Colonic mucosa (tissue), 4 donors: Measurements from ENCODE around the gene OLIG3. TPM values are rescaled to one million over a fixed set of nuclear protein-coding genes. Genes with fewer than 3 reads are reported as not detected.

Source experiments
- DNase-seq: peaks from one replicate; pipeline ENCODE4 v3.0.0-alpha.2; 2020
- H3K27ac ChIP-seq: fragments of 200-600 bp; one replicate; pipeline ENCODE4 v1.8.0; 2021
- H3K27me3 ChIP-seq: fragments of 200-600 bp; one replicate; pipeline ENCODE4 v1.8.0; 2021
- H3K36me3 ChIP-seq: fragments of 200-600 bp; one replicate; pipeline ENCODE4 v1.8.0; 2021
- H3K4me1 ChIP-seq: fragments of 200-600 bp; one replicate; pipeline ENCODE4 v1.8.0; 2021; ENCODE audit warnings: mild to moderate bottlenecking
- H3K4me3 ChIP-seq: fragments of 200-600 bp; one replicate; pipeline ENCODE4 v1.8.0; 2021
- H3K9ac ChIP-seq, 2 donors: one replicate each; pipeline ENCODE4 v1.7.0; 2013; ENCODE audit warnings: control low read depth in 2 of 2, low read depth in 2 of 2, low read length in 2 of 2
- H3K9me3 ChIP-seq: fragments of 200-600 bp; one replicate; pipeline ENCODE4 v1.8.0; 2021
- intact Hi-C: fragments of 100-400 bp; cut with DNase I; formaldehyde crosslinking; loops from one replicate; pipeline ENCODE4 v1.14.1; 2022
- total RNA-seq, 2 donors: library from RNA; stranded (reverse); fragmentation: NEBNext Ultra II Directional in 1 of 2; extraction: Animal tissue kit (Norgen Biotek cat#: 25700) in 1 of 2; gene quantifications; one replicate each; pipeline ENCODE4 v1.2.1, GENCODE V29; 2021
- TF ChIP-seq, protein P1 (sequence below): fragments of 200-600 bp; IDR thresholded peaks from one replicate; pipeline ENCODE4 v1.8.0; 2022; ENCODE audit warnings: antibody characterized with exemption, mild to moderate bottlenecking
- donor health status: healthy.
- donor health status: DM: no; HTN: no; CAD: no.
- donor health status: DM: no; HTN: no; CAD: no.

The OLIG3 gene
- total RNA-seq, 2 donors from 2014 or later, result not detected

DNA sequence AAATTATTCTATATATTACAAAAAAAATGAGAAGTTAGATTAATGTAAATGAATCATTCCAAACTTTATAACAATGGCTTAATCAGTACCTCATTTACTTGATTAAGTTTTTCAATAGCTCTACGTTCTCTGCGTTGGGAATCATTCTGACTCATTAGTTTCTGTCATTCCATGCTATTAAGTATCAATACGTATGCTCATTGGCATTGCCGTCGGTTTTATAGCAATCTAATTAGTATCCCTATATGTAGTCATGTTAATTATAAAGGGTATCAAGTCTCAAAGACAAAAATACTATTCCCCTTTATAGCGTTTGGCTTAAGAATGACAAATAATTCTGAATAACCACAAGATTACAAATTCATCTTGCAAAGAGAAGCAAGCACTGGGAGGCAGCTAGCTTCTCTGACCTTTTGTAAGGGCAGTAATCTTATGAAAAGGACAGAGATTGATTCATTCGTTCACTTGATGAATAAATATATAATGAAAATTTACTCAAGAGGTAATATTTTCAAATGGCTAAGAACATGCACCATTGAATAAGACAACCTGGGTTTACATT lies 41.8 kb downstream of the OLIG3 start:
- H3K9ac ChIP-seq, result no peak overlapping the region
- H3K4me1 ChIP-seq, result no peaks in the 10 kb centered on the region
- no peaks in the 10 kb centered on the region for H3K36me3 ChIP-seq
- no peak overlapping the region for H3K4me3 ChIP-seq
- no peak overlapping the region for H3K27ac ChIP-seq
- no peaks in the 10 kb centered on the region for H3K9me3 ChIP-seq
- DNase-seq, result no peak
- TF ChIP-seq, protein P1, sequence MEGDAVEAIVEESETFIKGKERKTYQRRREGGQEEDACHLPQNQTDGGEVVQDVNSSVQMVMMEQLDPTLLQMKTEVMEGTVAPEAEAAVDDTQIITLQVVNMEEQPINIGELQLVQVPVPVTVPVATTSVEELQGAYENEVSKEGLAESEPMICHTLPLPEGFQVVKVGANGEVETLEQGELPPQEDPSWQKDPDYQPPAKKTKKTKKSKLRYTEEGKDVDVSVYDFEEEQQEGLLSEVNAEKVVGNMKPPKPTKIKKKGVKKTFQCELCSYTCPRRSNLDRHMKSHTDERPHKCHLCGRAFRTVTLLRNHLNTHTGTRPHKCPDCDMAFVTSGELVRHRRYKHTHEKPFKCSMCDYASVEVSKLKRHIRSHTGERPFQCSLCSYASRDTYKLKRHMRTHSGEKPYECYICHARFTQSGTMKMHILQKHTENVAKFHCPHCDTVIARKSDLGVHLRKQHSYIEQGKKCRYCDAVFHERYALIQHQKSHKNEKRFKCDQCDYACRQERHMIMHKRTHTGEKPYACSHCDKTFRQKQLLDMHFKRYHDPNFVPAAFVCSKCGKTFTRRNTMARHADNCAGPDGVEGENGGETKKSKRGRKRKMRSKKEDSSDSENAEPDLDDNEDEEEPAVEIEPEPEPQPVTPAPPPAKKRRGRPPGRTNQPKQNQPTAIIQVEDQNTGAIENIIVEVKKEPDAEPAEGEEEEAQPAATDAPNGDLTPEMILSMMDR, result no peak
- intact Hi-C loops, result no loop called here
- H3K27me3 ChIP-seq, result no peaks in the 10 kb centered on the region

GRCh38 chr6:137443901-137444300 lies 50.3 kb downstream of the OLIG3 start:
- no peaks in the 10 kb centered on the region for H3K4me1 ChIP-seq
- no peaks in the 10 kb centered on the region for H3K36me3 ChIP-seq
- H3K4me3 ChIP-seq, result no peak overlapping the region
- no peak for DNase-seq
- TF ChIP-seq, protein P1, result no peak
- no peaks in the 10 kb centered on the region for H3K9me3 ChIP-seq
- H3K27me3 ChIP-seq, result no peaks in the 10 kb centered on the region
- H3K27ac ChIP-seq, result no peak overlapping the region
- no peak overlapping the region for H3K9ac ChIP-seq
- intact Hi-C loops, result no loop called here
